Ishikawa (cell line): ENCODE data around the gene DEAF1.

Experiments used
- CEBPB ChIP-seq: IDR thresholded peaks from 2 replicates; pipeline ENCODE4 v1.6.1; 2012
- CREB1 ChIP-seq: IDR thresholded peaks from 2 replicates; pipeline ENCODE4 v1.6.1; 2012; ENCODE audit warnings: low read depth
- EGR1 ChIP-seq: IDR thresholded peaks from 2 replicates; pipeline ENCODE4 v1.6.1; 2012
- EP300 ChIP-seq: IDR thresholded peaks from 2 replicates; pipeline ENCODE4 v1.6.1; 2012; ENCODE audit warnings: borderline replicate concordance
- FOXM1 ChIP-seq: IDR thresholded peaks from 2 replicates; pipeline ENCODE4 v1.6.1; 2012; ENCODE audit warnings: low read depth, borderline replicate concordance
- MAX ChIP-seq: IDR thresholded peaks from 2 replicates; pipeline ENCODE4 v1.6.1; 2012
- NFIC ChIP-seq: IDR thresholded peaks from 2 replicates; pipeline ENCODE4 v1.6.1; 2012
- RAD21 ChIP-seq: IDR thresholded peaks from 2 replicates; pipeline ENCODE4 v1.6.1; 2012; ENCODE audit warnings: low read depth
- REST ChIP-seq: IDR thresholded peaks from 2 replicates; pipeline ENCODE4 v1.6.1; 2012; ENCODE audit warnings: low read depth, mild to moderate bottlenecking
- TAF1 ChIP-seq: IDR thresholded peaks from 2 replicates; pipeline ENCODE4 v1.6.1; 2012; ENCODE audit warnings: low read depth, mild to moderate bottlenecking
- TCF12 ChIP-seq: IDR thresholded peaks from 2 replicates; pipeline ENCODE4 v1.6.1; 2012; ENCODE audit warnings: low read depth
- TEAD4 ChIP-seq: IDR thresholded peaks from 2 replicates; pipeline ENCODE4 v1.6.1; 2012
- USF1 ChIP-seq: IDR thresholded peaks from 2 replicates; pipeline ENCODE4 v1.6.1; 2012
- YY1 ChIP-seq: IDR thresholded peaks from 2 replicates; pipeline ENCODE4 v1.6.1; 2012; ENCODE audit warnings: low read depth
- ZBTB7A ChIP-seq: IDR thresholded peaks from 2 replicates; pipeline ENCODE4 v1.6.1; 2012; ENCODE audit warnings: low read depth

DEAF1 gene

GRCh38 chr11:618856-619627 lies 76.0 kb downstream of the DEAF1 start:
- TF ChIP-seq RAD21 = no peak
- TF ChIP-seq USF1 = no peak
- TF ChIP-seq TEAD4 = no peak
- no peak for TF ChIP-seq YY1
- no peak for TF ChIP-seq EP300
- no peak for TF ChIP-seq CREB1
- TF ChIP-seq MAX = no peak
- TF ChIP-seq FOXM1 = no peak
- TF ChIP-seq NFIC = no peak
- no peak for TF ChIP-seq ZBTB7A
- no peak for TF ChIP-seq TCF12
- no peak for TF ChIP-seq CEBPB
- TF ChIP-seq REST = no peak
- TF ChIP-seq TAF1 = no peak
- no peak for TF ChIP-seq EGR1

- no peak for TF ChIP-seq ZBTB7A
- TF ChIP-seq YY1 = no peak
- no peak for TF ChIP-seq REST
- TF ChIP-seq FOXM1 = no peak
- TF ChIP-seq TEAD4 = no peak
- TF ChIP-seq EP300 = no peak
- no peak for TF ChIP-seq TAF1
- TF ChIP-seq TCF12 = no peak
- TF ChIP-seq USF1 = no peak
- no peak for TF ChIP-seq EGR1
- TF ChIP-seq MAX = no peak
- TF ChIP-seq RAD21 = no peak
- TF ChIP-seq CREB1 = no peak
Observed at GRCh38 chr11:617912-618682, 76.9 kb downstream of the DEAF1 start.

GRCh38 chr11:617199-617911 lies 77.7 kb downstream of the DEAF1 start:
- no peak for TF ChIP-seq CREB1
- no peak for TF ChIP-seq CEBPB
- TF ChIP-seq USF1 = no peak
- no peak for TF ChIP-seq EP300
- TF ChIP-seq REST = no peak
- no peak for TF ChIP-seq TAF1
- TF ChIP-seq ZBTB7A = no peak
- TF ChIP-seq TCF12 = no peak
- TF ChIP-seq TEAD4 = no peak
- TF ChIP-seq YY1 = no peak
- TF ChIP-seq FOXM1 = no peak
- TF ChIP-seq EGR1 = no peak
- no peak for TF ChIP-seq MAX
- TF ChIP-seq RAD21 = no peak
- no peak for TF ChIP-seq NFIC
